HL-60 (cell line): ENCODE measurements around the gene PARVB.
A peak's percentile ranks its signal among the peaks of the same experiment; 100 is the strongest.

Source experiments
- CTCF ChIP-seq: IDR thresholded peaks from one replicate; pipeline ENCODE4 v1.5.1; 2011; ENCODE audit warnings: low read length, control low read depth, inconsistent platforms; ENCODE audit not compliant: insufficient read depth
- POLR2AphosphoS5 ChIP-seq: IDR thresholded peaks from 2 replicates; pipeline ENCODE4 v1.6.1; 2012; ENCODE audit warnings: low read depth
- REST ChIP-seq: IDR thresholded peaks from 2 replicates; pipeline ENCODE4 v1.6.1; 2012; ENCODE audit warnings: low read depth; ENCODE audit not compliant: insufficient replicate concordance

DNA sequence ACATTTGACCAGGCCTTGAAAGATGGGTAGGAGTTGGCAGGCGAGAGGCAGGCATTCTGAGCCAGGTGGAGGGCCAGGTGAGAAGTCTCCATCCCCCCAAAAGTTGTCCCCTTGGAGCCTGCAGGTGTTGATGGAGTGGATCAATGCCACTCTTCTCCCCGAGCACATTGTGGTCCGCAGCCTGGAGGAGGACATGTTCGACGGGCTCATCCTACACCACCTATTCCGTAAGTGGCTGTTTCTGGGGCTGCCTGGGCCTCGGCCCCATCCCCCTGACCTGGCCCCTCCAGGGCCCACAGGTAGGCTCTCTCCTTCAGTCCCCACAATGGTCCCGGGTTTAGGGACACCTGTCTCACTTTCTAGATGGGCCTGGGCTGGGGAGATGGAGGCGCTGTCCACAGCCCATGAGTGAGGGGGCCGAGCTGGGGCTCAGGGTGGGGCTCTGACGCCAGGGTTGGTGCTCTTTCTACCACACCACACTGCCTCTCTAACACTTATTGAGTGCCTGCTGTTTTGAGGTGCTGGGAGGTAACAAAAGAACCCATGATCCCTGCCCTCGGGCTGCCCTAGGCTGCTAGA, 163.6 kb downstream of the PARVB start:
- TF ChIP-seq POLR2AphosphoS5 (0 out of 2 replicates have a peak, but pooled peaks have one; percentile 3), CTCF (no peak), REST (no peak)
